Kidney glomerular epithelial cell (primary cell): ENCODE data around the gene PTGES2.
"Not testable (repeated sequence)": the region's sequence is repeated elsewhere in the genome, so short reads cannot be mapped to it uniquely, and the experiment has no call there.

Source experiments
- DNase-seq: peaks from one replicate; lab custom pipeline; 2025; lab: John Stamatoyannopoulos, UW

Gene PTGES2

DNA sequence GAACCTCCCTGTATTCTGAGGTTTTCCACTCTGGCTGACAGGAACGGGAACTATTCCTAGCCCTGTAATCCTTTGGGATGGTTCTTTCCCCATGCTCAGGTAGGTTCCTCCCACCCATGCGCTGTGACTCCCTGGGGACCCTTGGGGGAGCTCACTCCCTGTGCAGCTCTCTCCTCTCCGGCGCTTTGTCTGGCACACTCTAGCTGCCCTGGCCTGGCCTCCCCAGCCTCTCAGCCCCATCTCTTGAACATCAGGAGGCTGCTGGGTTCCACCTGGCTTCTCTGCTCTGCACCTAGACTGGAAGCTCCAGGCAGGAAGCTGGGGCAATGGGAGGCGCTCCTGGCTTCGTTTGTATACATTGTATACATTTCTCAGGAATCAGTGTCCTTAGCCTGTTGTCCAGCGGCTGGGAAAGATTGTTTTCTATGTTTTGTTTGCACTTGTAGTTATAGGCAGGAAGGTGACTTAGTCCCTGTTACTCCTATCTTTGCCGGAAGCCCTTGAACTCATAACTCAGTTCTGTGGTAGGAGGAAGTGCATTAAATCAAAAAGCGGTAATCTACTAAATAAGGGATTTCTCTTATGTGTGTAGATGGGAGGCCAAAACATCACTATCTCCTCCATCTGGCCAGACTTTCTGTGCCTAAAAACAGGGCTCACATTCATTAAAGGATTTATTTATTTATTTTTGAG lies 39.1 kb downstream of the PTGES2 start:
- DNase-seq = no peak

DNA sequence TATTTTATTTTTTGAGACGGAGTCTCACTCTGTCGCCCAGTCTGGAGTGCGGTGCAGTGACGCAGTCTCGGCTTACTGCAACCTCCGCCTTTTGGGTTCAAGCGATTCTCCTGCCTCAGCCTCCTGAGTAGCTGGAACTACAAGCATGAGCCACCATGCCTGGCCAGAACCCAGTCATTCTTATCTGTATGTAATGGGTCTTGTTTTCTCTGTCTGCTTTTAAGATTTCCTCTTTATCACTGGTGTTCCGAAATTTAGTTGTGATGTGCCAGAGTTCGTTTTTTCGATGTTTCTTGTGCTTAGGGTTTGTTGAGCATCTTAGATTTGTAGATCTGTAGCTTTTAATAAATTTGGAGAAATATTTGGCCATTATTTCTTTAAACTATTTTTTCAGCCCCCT lies 40.3 kb downstream of the PTGES2 start:
- DNase-seq = no peak

DNA sequence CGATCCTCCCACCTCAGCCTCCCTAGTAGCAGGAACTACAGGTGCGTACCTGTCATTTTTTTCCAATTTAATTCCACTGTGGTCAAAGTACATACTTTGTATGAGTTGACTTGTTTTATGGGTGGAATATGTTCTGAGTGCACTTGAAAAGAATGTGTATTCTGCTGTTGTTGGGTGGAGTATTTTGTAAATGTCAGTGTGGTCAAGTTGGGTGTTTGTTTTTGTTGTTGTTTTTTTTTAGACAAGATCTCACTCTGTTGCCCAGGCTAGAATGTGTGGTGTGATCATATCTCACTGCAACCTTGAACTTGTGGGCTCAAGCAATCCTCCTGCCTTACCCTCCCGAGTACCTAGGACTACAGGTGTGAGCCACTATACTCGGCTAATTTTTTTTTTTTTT lies 41.6 kb downstream of the PTGES2 start:
- DNase-seq = no peak

DNA sequence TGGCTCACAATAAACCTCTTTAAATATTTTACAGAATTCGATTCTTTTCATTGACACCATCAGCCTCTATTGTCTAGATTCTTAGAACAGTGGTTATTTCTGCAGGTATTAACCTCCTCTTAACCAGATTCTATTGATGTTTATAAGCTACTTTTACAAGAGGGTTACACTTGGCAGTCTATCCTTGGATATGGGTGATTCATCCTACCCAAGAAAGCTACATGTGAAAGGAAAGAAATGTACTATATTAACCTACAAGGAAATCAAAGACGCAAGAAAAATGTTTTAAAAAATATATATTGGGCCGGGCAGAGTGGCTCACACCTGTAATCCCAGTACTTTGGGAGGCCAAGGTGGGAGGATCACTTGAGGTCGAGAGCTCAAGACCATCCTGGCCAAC lies 42.8 kb downstream of the PTGES2 start:
- no peak for DNase-seq

DNA sequence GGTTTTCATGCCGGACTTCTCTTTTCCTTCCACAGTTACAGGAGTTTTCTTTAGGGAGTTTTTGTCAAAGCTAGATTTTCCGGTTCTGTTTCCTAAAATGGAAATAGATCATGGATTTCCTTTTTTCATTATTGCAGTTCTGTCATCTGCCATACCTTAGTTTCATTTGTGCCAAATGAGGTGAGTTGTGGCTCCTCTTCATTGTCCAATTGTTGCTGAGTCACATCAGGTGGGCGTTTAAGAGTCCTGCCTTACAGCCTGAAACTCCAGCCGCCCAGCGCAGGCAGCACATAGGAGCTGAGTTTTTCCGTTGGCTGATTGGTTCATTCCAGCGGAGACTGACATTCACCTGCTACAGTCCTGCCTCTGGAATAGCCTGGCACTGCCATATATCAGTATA lies 45.4 kb downstream of the PTGES2 start:
- no peak for DNase-seq

DNA sequence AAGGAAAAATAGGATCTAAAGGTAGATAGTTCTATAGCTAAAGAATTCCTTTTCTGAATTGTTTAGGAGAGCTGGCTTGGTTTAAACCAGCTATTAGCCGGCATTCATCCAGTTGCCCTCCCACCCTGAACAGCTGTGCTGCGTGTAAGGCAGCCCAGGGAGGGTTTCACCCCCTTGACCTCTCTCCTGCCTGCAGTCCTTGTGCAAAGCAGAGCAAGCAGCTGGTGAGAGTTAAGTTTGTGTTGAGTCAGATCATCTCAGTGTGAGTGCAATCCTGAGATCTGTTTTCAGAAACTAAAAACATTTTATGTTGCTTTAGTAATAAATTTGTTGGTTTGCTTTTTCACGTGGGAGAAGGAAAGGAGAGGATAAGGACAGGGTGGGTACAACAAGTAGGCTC lies 46.5 kb downstream of the PTGES2 start:
- DNase-seq = peak; percentile 50

DNA sequence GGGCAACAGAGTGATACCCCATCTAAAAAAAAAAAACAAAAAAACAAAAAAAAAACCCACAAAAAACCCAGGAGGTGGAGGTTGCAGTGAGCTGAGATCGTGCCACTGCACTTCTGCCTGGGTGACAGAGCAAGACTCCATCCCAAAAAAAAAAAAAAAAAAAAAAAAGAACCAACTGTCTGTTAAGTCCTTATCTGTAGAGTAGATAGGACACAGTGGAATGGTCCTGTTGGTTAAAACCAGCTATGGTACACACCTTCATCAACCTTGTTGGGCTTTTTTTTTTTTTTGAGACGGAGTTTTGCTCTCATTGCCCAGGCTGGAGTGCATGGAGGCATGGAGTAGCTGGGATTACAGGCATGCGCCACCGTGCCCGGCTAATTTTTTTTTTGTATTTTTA lies 47.3 kb downstream of the PTGES2 start:
- no peak for DNase-seq

DNA sequence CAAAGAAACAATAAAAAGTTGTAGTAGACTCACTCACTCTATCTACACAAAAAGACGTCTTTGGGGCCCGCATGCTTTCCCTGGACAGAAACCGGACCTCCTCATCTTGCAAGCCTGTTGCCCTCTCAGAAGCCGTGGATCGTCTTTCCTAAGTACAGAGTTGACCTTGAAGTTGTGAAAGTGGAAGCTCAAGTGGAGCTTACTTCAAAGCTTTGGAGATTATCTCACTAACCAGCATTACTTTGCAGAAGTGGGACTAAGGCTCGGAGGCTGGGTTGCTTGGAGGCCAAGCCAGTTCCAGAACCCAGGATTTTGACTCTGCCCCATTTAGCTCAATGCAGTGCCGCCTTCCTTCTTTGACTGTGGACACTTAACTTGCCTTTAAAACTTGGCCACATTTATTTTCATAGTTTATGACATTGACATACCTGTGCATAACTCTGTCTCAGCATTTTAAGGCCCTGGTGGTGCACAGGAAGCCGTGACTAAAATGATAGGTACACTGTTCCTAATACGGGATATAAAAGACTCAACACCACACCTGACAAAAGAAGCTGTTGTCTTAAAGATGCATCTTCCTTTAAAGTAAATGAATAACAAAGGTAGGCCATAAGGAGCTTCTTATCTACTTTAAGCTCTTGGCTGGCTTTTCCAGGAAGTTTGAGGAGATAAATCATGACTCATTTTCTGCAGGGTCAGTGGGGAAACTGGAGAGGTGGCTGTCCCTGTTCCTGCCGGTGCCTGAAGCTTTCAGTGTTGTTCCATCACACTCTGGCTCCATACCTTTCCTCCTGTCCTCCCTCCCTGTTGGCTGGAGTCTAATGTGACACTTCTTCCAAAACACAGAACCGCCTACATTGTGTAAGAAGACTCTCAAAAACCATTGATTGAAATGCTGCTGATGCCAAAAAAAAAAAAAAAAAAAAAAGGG lies 48.8 kb downstream of the PTGES2 start:
- DNase-seq = peak; percentile 38

DNA sequence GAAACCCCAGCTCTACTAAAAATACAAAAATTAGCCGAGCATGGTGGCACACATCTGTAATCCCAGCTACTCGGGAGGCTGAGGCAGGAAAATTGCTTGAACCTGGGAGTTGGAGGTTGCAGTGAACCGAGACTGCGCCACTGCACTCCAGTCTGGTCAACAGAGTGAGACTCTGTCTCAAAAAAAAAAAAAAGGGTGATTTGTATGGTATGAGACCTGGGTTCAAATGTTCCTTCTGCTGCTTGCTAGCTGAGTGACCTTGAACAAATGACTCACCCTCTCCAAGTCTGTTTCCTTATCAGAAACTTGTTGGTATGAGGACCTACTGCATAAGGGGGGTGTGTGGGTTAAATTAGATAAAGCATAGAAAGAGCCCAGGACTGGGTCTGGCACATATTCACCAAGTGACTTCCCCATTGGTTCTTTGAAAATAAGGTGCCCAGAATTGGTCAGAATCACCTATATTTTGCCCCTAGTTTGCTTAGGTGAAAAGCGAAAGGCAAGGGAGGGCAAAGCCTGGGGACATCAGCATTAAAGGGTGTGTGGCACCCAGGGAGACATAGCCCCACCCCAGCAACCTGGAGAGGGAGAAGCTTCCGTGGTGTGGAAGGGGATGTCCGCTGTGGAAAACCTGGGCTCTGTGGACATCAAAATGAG lies 49.6 kb downstream of the PTGES2 start:
- peak; percentile 6 for DNase-seq

DNA sequence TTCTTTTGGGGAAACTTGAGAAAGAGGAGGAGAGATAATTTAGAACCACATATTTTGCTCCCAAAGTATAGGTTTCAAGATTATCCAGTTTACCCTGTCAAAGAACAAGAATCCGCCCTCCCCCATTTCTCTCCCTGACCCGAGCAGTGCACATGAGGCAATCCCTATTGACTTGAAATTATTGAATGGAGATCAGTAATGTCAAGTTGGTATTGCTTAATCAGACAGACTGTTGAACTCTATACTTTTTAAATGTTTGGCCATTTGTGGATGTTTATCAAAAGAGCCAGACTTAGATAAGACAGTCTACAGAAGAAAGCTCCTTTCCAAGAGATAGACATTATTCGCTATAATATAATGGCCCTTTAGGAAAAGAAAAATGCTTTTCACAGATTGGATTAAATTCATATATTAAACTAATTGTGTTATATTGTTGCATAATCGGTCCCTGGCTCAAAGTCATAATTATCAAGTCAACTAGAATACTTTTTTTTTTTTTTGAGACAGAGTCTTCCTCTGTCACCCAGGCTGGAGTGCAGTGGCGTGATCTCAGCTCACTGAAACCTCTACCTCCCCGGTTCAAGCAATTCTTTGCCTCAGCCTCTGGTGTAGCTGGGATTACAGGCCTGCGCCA lies 54.2 kb downstream of the PTGES2 start:
- DNase-seq = no peak

DNA sequence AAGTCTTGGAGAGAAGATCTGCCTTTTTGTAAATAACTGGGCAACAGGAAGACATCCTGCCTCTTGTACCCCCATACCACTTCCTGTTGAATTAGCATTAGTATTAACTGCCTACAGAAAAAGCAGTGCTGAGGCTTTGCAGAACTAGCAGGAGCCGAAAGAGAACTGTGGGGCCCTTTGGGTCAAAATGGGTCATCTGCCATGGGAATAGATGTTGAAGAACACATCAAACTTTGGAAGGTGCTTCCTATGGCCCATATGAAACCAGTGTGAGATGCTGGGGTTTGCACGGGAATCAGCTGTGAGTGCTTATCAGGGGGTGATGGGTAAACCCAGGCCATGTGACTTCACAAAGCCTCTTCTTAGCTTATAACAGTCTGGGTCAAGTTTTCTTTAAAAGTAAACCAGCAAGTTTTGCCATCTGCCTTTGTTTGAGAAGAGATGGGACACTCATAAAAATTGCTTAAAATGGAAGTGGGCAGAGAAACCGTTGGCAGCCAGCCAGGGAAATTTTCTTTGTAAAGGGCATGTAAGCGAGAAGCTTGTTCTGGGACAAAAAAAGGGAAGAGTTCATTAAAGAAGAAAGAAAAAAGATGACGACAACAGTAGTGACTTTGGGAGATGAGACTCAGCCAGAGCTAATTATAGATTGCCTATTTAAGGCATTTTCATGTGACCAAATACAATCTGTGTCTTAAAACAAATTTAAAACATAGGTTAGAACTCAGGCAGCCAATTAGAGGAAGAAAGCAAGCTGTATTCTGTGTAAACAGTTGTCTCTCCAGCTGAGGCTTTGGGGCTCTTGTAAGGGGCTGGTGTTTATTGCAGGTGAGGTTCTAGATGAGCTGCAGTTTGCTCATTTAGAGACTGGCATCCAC lies 55.1 kb downstream of the PTGES2 start:
- DNase-seq = no peak

DNA sequence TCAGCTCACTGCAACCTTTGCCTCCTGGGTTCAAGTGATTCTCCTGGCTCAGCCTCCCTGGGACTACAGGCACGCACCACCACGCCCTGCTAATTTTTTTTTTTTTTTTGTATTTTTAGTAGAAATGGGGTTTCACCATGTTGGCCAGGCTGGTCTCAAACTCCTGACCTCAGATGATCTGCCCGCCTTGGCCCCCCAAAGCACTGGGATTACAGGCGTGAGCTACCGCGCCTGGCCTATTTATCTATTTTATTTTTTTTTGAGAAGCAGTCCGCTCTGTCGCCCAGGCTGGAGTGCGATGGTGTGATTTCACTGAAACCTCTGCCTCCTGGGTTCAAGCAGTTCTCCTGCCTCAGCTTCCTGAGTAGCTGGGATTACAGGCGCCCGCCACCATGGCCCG lies 56.1 kb downstream of the PTGES2 start:
- not testable (repeated sequence) for DNase-seq

DNA sequence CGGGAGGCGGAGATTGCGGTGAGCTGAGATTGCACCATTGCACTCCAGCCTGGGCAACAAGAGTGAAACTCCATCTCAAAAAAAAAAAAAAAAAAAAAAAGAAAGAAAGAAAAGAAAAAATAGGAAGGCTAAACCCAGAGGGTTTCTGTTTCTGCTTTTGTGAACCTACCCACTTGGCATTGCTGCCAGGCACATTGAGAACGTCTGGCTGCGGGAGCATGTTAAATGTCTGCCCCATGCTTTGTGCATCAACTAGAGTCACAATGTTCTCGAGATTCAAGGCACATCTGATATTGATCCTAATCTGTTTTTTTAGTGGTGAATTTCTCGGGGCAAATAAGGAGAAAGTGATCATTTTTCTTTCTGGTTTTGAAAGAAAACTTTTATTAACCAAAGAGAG lies 56.7 kb downstream of the PTGES2 start:
- DNase-seq = no peak
